ENCODE results near the gene HMBS.

DNA sequence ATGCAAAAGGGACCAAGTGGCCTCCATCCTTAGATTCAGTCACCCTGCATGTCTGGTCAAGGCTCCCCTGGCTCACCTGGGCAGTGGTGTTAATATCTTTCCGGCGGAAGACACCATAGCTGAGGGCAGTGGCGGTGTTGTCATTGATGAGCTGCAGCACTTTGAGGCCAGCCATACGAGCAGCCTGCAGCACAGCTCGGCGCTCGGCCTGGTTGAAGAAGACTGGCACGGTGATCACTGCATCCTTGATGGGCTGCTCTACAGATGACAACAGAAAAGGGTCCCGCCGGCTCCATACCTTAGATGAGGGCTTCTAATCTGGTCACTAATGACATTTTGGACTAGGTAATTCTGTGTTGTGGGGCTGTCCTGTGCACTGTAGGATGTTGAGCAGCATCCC, 30.3 kb upstream of the HMBS start:
- TF ChIP-seq POLR2A (IDR thresholded peaks at IDR 0.05; ENCODE audit: low read length) (no peak), GATA1 (IDR thresholded peaks at IDR 0.05; ENCODE audit: low read depth, low read length) (no peak)
